Astrocyte (in vitro differentiated cells and primary cell): ENCODE measurements around the gene PPP1CC.

Experiments
- EZH2 ChIP-seq: IDR thresholded peaks from 2 replicates; pipeline ENCODE4 v1.6.1; 2012; ENCODE audit warnings: mild to moderate bottlenecking, low read length, inconsistent platforms; ENCODE audit not compliant: insufficient read depth
- TF ChIP-seq, protein P1 (sequence below): IDR thresholded peaks from 2 replicates; pipeline ENCODE4 v1.5.1; 2011; ENCODE audit warnings: low read depth, mild to moderate bottlenecking, inconsistent platforms, low read length, moderate library complexity; ENCODE audit not compliant: insufficient read depth

GRCh38 chr12:110684312-110684836 is 58.3 kb downstream of the PPP1CC start:
- TF ChIP-seq, protein P1, sequence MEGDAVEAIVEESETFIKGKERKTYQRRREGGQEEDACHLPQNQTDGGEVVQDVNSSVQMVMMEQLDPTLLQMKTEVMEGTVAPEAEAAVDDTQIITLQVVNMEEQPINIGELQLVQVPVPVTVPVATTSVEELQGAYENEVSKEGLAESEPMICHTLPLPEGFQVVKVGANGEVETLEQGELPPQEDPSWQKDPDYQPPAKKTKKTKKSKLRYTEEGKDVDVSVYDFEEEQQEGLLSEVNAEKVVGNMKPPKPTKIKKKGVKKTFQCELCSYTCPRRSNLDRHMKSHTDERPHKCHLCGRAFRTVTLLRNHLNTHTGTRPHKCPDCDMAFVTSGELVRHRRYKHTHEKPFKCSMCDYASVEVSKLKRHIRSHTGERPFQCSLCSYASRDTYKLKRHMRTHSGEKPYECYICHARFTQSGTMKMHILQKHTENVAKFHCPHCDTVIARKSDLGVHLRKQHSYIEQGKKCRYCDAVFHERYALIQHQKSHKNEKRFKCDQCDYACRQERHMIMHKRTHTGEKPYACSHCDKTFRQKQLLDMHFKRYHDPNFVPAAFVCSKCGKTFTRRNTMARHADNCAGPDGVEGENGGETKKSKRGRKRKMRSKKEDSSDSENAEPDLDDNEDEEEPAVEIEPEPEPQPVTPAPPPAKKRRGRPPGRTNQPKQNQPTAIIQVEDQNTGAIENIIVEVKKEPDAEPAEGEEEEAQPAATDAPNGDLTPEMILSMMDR: no peak
- no peak for TF ChIP-seq EZH2
